GM12878 (cell line): ENCODE measurements around the gene RPS16. TPM values are rescaled to one million over a fixed set of nuclear protein-coding genes. Genes with fewer than 3 reads are reported as not detected.

Source experiments
- ATAC-seq: fragments of 200-7000 bp; cut with Tn5 transposase; 3 replicates; pipeline ENCODE4 v1.9.1; 2020; ENCODE audit warnings: mild to moderate bottlenecking, moderate library complexity
- BruUV-seq: library from RNA; stranded (reverse); fragments of 400-500 nt; replicated peaks from 2 replicates; lab custom pipeline; 2021; lab: Mats Ljungman, UMichigan
- CTCF ChIA-PET: fragments of 300-600 bp; sonication (Branson Sonifier 250); formaldehyde crosslinking; extraction: SDS; loops from one replicate; lab custom pipeline; 2021; ENCODE audit warnings: inconsistent platforms; lab: Yijun Ruan, JAX
- POLR2A ChIA-PET: fragments of 350-600 bp; formaldehyde crosslinking; extraction: SDS; loops from one replicate; lab custom pipeline; 2021; ENCODE audit warnings: inconsistent platforms; lab: Charles Lee
- RAD21 ChIA-PET: fragments of 300-600 bp; sonication (Branson Sonifier 250); formaldehyde crosslinking; loops from one replicate; lab custom pipeline; 2023; ENCODE audit warnings: antibody characterized with exemption; ENCODE audit not compliant: unreplicated experiment; lab: Charles Lee
- SMC1A ChIA-PET: fragments of 300-600 bp; sonication (Branson Sonifier 250); formaldehyde crosslinking; loops from one replicate; lab custom pipeline; 2023; ENCODE audit not compliant: unreplicated experiment, uncharacterized antibody; lab: Charles Lee
- DNase-seq: peaks from one replicate; pipeline ENCODE4 v3.0.0-alpha.2; 2011; ENCODE audit warnings: low read depth, low spot score
- FAIRE-seq: peaks from 3 replicates; lab custom pipeline; 2011; peaks lifted over from hg19 to GRCh38; lab: Jason Lieb, UNC
- H2AFZ ChIP-seq: 2 replicates; pipeline ENCODE4 v1.6.0; 2011; ENCODE audit warnings: low read depth, low read length, control low read depth; ENCODE audit not compliant: control insufficient read depth
- H3K27ac ChIP-seq: 2 replicates; pipeline ENCODE4 v1.5.1; 2011; ENCODE audit warnings: control low read depth; ENCODE audit not compliant: control insufficient read depth, insufficient read depth
- H3K27me3 ChIP-seq, 2 experiments: replicated peaks in 1 of 2; 2 replicates each; pipeline versions ENCODE4 v1.6.0 to v1.6.1; 2011; ENCODE audit warnings: low read length in 1 of 2; ENCODE audit not compliant: control insufficient read depth in 2 of 2, insufficient read depth in 2 of 2
- H3K36me3 ChIP-seq, 2 experiments: 2 replicates each; pipeline ENCODE4 v1.5.1; 2011; ENCODE audit warnings: low read length in 1 of 2; ENCODE audit not compliant: control insufficient read depth in 2 of 2, insufficient read depth in 2 of 2
- H3K4me1 ChIP-seq: 2 replicates; pipeline ENCODE4 v1.6.1; 2011; ENCODE audit warnings: mild to moderate bottlenecking, low read length, moderate library complexity, mixed read lengths; ENCODE audit not compliant: control insufficient read depth, insufficient read depth
- H3K4me2 ChIP-seq: 2 replicates; pipeline ENCODE4 v1.6.0; 2011; ENCODE audit warnings: control low read depth; ENCODE audit not compliant: control insufficient read depth, insufficient read depth
- H3K4me3 ChIP-seq: fragments of 200-600 bp; sonication (generic); 2 replicates; pipeline ENCODE4 v1.5.1; 2016
- H3K79me2 ChIP-seq: 2 replicates; pipeline ENCODE4 v1.6.0; 2011; ENCODE audit warnings: low read length; ENCODE audit not compliant: control insufficient read depth, insufficient read depth
- H3K9ac ChIP-seq: 2 replicates; pipeline ENCODE4 v1.8.0; 2011; ENCODE audit warnings: low read length, control low read depth, mixed read lengths; ENCODE audit not compliant: control insufficient read depth, insufficient read depth
- H3K9me3 ChIP-seq: replicated peaks from 3 replicates; pipeline ENCODE4 v1.5.1; 2011; ENCODE audit warnings: mild to moderate bottlenecking, low read length; ENCODE audit not compliant: control insufficient read depth, insufficient read depth
- H4K20me1 ChIP-seq: 2 replicates; pipeline ENCODE4 v1.6.0; 2011; ENCODE audit not compliant: control insufficient read depth, insufficient read depth
- BCL3 ChIP-seq: IDR thresholded peaks from 2 replicates; pipeline ENCODE4 v1.6.1; 2011; ENCODE audit warnings: borderline replicate concordance, low read depth, mild to moderate bottlenecking, moderate library complexity, low read length; ENCODE audit not compliant: insufficient read depth, poor library complexity, severe bottlenecking
- CUX1 ChIP-seq: IDR thresholded peaks from 2 replicates; pipeline ENCODE4 v1.6.1; 2012; ENCODE audit warnings: improper control_type of control experiment, low read depth, low read length; ENCODE audit not compliant: insufficient replicate concordance
- E2F8 ChIP-seq: fragments of 450-650 bp; IDR thresholded peaks from 2 replicates; pipeline ENCODE4 v1.6.1; 2018; ENCODE audit warnings: mild to moderate bottlenecking, low read depth, moderate library complexity; ENCODE audit not compliant: partially characterized antibody
- ELK1 ChIP-seq: IDR thresholded peaks from 2 replicates; pipeline ENCODE4 v1.6.1; 2012; ENCODE audit warnings: low read depth, low read length, improper control_type of control experiment
- HDAC2 ChIP-seq: fragments of 200-600 bp; sonication (generic); IDR thresholded peaks from 2 replicates; pipeline ENCODE4 v1.6.1; 2017
- LARP7 ChIP-seq: fragments of 450-650 bp; IDR thresholded peaks from 2 replicates; pipeline ENCODE4 v1.6.1; 2017; ENCODE audit warnings: mild to moderate bottlenecking
- SMAD5 ChIP-seq: IDR thresholded peaks from 2 replicates; pipeline ENCODE4 v1.6.1; 2016; ENCODE audit warnings: antibody characterized with exemption, low read depth
- SUPT20H ChIP-seq: IDR thresholded peaks from 2 replicates; pipeline ENCODE4 v1.6.1; 2011; ENCODE audit warnings: low read depth, mild to moderate bottlenecking, low read length, moderate library complexity, borderline replicate concordance; ENCODE audit not compliant: control insufficient read depth
- ZNF217 ChIP-seq: fragments of 450-650 bp; IDR thresholded peaks from 2 replicates; pipeline ENCODE4 v1.6.1; 2017; ENCODE audit warnings: antibody characterized with exemption, mild to moderate bottlenecking
- ZNF274 ChIP-seq: IDR thresholded peaks from one replicate; pipeline ENCODE4 v1.8.0; 2011; ENCODE audit not compliant: insufficient read length, insufficient read depth
- WGBS: methylation state at CpG from one replicate; pipeline ENCODE4 v1.1.6; 2016; ENCODE audit warnings: low lambda C conversion rate; ENCODE audit not compliant: insufficient replicate concordance, insufficient coverage; ENCODE audit errors: missing lambda C conversion rate; 5-methylcytosine and 5-hydroxymethylcytosine counted together
- in situ Hi-C: fragments of 300-500 bp; cut with MboI; formaldehyde crosslinking; loops from 9 replicates; pipeline ENCODE4 v1.14.3; 2018; ENCODE audit warnings: mixed read lengths
- intact Hi-C: fragments of 100-400 bp; cut with micrococcal nuclease; formaldehyde crosslinking; loops from one replicate; pipeline ENCODE4 v1.14.2; 2022; ENCODE audit not compliant: unreplicated experiment
- polyA plus RNA-seq, 11 experiments: library from polyadenylated mRNA; depleted of rRNA in 4 of 11; unstranded in 6 of 11; stranded (reverse) in 5 of 11; fragments of >200 nt; fragmentation: Nextera tagmentation in 4 of 11; fragmentation: Illumina TruSeq in 1 of 11; extraction: Ambion mirVana in 4 of 11; extraction: Trizol in 1 of 11; gene quantifications; 1 replicate in 1 of 11; 2 replicates in 10 of 11; pipeline versions ENCODE4 v1.2.1 to v1.2.3, GENCODE V29; 2011 to 2016; ENCODE audit warnings: inconsistent platforms in 2 of 11, missing spikeins in 2 of 11, low read depth in 1 of 11
- total RNA-seq, 4 experiments: library from RNA; depleted of rRNA in 3 of 4; stranded (reverse); fragments of >200 nt in 3 of 4; fragmentation: Illumina TruSeq in 1 of 4; extraction: Trizol in 1 of 4; gene quantifications; 2 replicates each; pipeline versions ENCODE4 v1.2.1 to v1.2.3, GENCODE V29; 2013 to 2021

RPS16 gene
- total and polyA plus RNA-seq, 10 of the 15 experiments (the other 5 are each of a cell fraction or from before 2014, with no cell fraction given), result 148 to 4,810 (median 2,343) TPM

GRCh38 chr19:39409208-39410016 lies 26.3 kb downstream of the RPS16 start:
- BruUV-seq, result TSS peak; percentile 61
- H3K4me1 ChIP-seq, result peaks cover 29% of the 10 kb centered on the region
- CTCF ChIA-PET, result interaction anchor here (1.1 to 1.2 kb wide), 2 partner anchors 8 to 11 kb away, joined by 4 read pairs; no protein-coding TSS in a partner anchor
- no peak for TF ChIP-seq E2F8
- TF ChIP-seq HDAC2, result no peak
- TF ChIP-seq ZNF217, result peak; percentile 44; the same call in 1 of the 2 replicates
- no peak for TF ChIP-seq SUPT20H
- TF ChIP-seq ELK1, result peak; percentile 78
- no peak for TF ChIP-seq ZNF274
- peak; percentile 22; the same call in 1 of the 2 replicates for TF ChIP-seq SMAD5
- TF ChIP-seq CUX1, result peak; percentile 16
- peak; percentile 62 for TF ChIP-seq BCL3
- no peak for TF ChIP-seq LARP7

More at GRCh38 chr19:39409208-39410016, 26.3 kb downstream of the RPS16 start:
- Histone ChIP-seq H3K9me3 (no peaks in the 10 kb centered on the region), H3K27me3 (no peaks in the 10 kb centered on the region), H2AFZ (peak overlapping the region; percentile 38; the same call in 1 of the 2 replicates), H3K4me2 (peak overlapping the region; percentile 83), H3K79me2 (peaks cover 68% of the 10 kb centered on the region), H3K27ac (peak overlapping the region; percentile 100), H3K9ac (peak overlapping the region; percentile 80), H3K4me3 (peak overlapping the region; percentile 67; the same call in 1 of the 2 replicates), H3K36me3 (peaks cover 2 to 6% of the 10 kb centered on the region in 2 experiments; a peak in 2 of 4 replicates), H4K20me1 (no peaks in the 10 kb centered on the region)
- POLR2A ChIA-PET, result interaction anchor here (2.4 to 3.9 kb wide), 2 partner anchors 12 to 18 kb away, joined by 9 to 39 read pairs; partner anchors contain the start of genes MED29 and PAF1
- RAD21 ChIA-PET, result interaction anchor here (0.6 to 4.5 kb wide), 2 partner anchors 12 to 460 kb away, joined by 5 to 37 read pairs; no protein-coding TSS in a partner anchor
- in situ Hi-C loops, result loop anchor here (5.0 kb wide), 1 partner anchor 287 kb away; no protein-coding TSS in a partner anchor
- WGBS, result under 1% methylated on average over 21 of the region's 52 CpGs
- ATAC-seq (peak; percentile 5), DNase-seq (no peak), FAIRE-seq (no peak)
- SMC1A ChIA-PET, result interaction anchor here (3.0 kb wide), 1 partner anchor 11 kb away, joined by 18 read pairs; no protein-coding TSS in a partner anchor
- intact Hi-C loops, result loop anchor here (5.0 to 10.0 kb wide), 4 partner anchors 125 to 435 kb away; partner anchors contain the start of genes EID2B, FBXO17 and FBXO27
